ENCODE measurements around the gene SLC29A3.
"Not testable (repeated sequence)": the region's sequence is repeated elsewhere in the genome, so short reads cannot be mapped to it uniquely, and the experiment has no call there.

Gene SLC29A3

GRCh38 chr10:71347587-71348395, 28.7 kb downstream of the SLC29A3 start:
- DNase-seq: no peak

- DNase-seq: no peak
Measured at GRCh38 chr10:71348850-71349249, 29.8 kb downstream of the SLC29A3 start.

- no peak for DNase-seq
Measured at GRCh38 chr10:71349406-71349805, 30.3 kb downstream of the SLC29A3 start.

GRCh38 chr10:71351087-71351486, 32.0 kb downstream of the SLC29A3 start:
- DNase-seq: no peak

GRCh38 chr10:71351628-71352319, 32.7 kb downstream of the SLC29A3 start:
- no peak for DNase-seq

GRCh38 chr10:71353639-71354038, 34.6 kb downstream of the SLC29A3 start:
- no peak for DNase-seq

GRCh38 chr10:71354776-71355175, 35.7 kb downstream of the SLC29A3 start:
- no peak for DNase-seq

GRCh38 chr10:71355886-71356285, 36.8 kb downstream of the SLC29A3 start:
- DNase-seq: no peak

GRCh38 chr10:71357792-71358265, 38.8 kb downstream of the SLC29A3 start:
- peak; percentile 7 for DNase-seq

- DNase-seq: no peak
Measured at GRCh38 chr10:71358277-71358676, 39.2 kb downstream of the SLC29A3 start.

GRCh38 chr10:71358906-71359305, 39.8 kb downstream of the SLC29A3 start:
- DNase-seq: not testable (repeated sequence)

- DNase-seq: no peak
Measured at GRCh38 chr10:71359364-71360046, 40.4 kb downstream of the SLC29A3 start.

- no peak for DNase-seq
Measured at GRCh38 chr10:71360735-71361134, 41.7 kb downstream of the SLC29A3 start.

- DNase-seq: no peak
Measured at GRCh38 chr10:71361581-71361980, 42.5 kb downstream of the SLC29A3 start.

- no peak for DNase-seq
Measured at GRCh38 chr10:71362141-71362540, 43.1 kb downstream of the SLC29A3 start.

- DNase-seq: no peak
Measured at GRCh38 chr10:71363936-71364335, 44.9 kb downstream of the SLC29A3 start.

GRCh38 chr10:71365366-71365765, 46.3 kb downstream of the SLC29A3 start:
- DNase-seq: no peak

GRCh38 chr10:71366690-71367089, 47.6 kb downstream of the SLC29A3 start:
- no peak for DNase-seq

GRCh38 chr10:71367271-71367670, 48.2 kb downstream of the SLC29A3 start:
- no peak for DNase-seq

GRCh38 chr10:71368176-71368575, 49.1 kb downstream of the SLC29A3 start:
- DNase-seq: no peak

GRCh38 chr10:71368643-71369042, 49.6 kb downstream of the SLC29A3 start:
- DNase-seq: no peak

- no peak for DNase-seq
Measured at GRCh38 chr10:71369602-71370001, 50.5 kb downstream of the SLC29A3 start.

- no peak for DNase-seq
Measured at GRCh38 chr10:71370031-71370430, 51.0 kb downstream of the SLC29A3 start.

- DNase-seq: no peak
Measured at GRCh38 chr10:71371750-71372166, 52.7 kb downstream of the SLC29A3 start.
